SU-DHL-6 (cell line): ENCODE measurements around the gene TMEM62.

Source experiments
- CTCF ChIP-seq: fragments of 200-600 bp; sonication (generic); IDR thresholded peaks from one replicate; pipeline ENCODE4 v1.5.1; 2017; ENCODE audit warnings: antibody characterized with exemption, mild to moderate bottlenecking, low read length, moderate library complexity; ENCODE audit not compliant: insufficient read depth, poor library complexity, severe bottlenecking
- EZH2phosphoT487 ChIP-seq: fragments of 200-600 bp; sonication (generic), shearing (Covaris generic); conservative IDR thresholded peaks from 2 replicates; pipeline ENCODE4 v1.6.1; 2018; ENCODE audit warnings: mild to moderate bottlenecking, antibody characterized with exemption, low read length, moderate library complexity, mixed read lengths

DNA sequence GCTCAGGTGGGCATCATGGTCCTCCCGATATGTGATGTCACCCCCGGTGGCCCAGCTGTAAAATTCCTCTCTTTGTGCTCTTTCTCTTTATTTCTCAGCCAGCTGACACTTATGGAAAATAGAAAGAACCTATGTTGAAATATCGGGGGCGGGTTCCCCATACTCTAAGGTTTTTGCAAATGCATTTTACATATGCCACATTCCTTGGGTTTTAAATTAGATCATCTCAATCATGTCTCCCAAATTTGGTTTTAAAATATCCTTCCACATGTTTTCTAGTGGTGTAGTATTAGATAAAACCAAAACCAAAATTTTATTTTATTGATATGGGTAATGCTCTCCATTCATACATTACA is 4.4 kb upstream of the TMEM62 start:
- TF ChIP-seq CTCF = no peak
- TF ChIP-seq EZH2phosphoT487 = no peak
